C4-2B (cell line): ENCODE measurements around the gene TSPAN7.

Experiments used
- H3K27ac ChIP-seq: fragments of 450-650 bp; 2 replicates; pipeline ENCODE4 v1.5.1; 2017
- CTCF ChIP-seq: fragments of 450-650 bp; conservative IDR thresholded peaks from 2 replicates; pipeline ENCODE4 v1.5.1; 2017; ENCODE audit warnings: mild to moderate bottlenecking
- ZFX ChIP-seq: fragments of 450-650 bp; IDR thresholded peaks from 2 replicates; pipeline ENCODE4 v1.6.1; 2017

TSPAN7 gene

GRCh38 chrX:38704146-38704882 lies 143.0 kb downstream of the TSPAN7 start:
- H3K27ac ChIP-seq, result no peak overlapping the region
- no peak for TF ChIP-seq CTCF
- TF ChIP-seq ZFX, result no peak

DNA sequence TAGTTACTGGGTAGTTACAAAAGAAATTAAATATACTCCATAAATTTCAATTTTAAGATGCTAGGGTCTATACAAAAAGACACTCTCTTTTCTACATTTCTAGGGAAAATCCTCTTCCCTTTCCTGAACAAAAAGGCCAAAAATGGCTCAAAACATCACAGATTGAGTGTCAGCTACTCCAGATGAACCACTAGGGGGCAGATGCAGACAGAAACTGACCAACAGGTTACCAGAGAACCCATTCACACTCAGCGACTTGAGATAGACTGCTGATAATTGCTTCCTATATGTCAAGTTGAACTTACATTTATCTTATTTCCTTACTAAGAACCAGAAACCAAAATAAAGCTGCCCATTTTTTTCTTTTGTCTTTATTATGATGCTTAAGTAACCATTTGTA lies 156.5 kb downstream of the TSPAN7 start:
- H3K27ac ChIP-seq, result no peak overlapping the region

GRCh38 chrX:38718311-38718710 lies 157.0 kb downstream of the TSPAN7 start:
- no peak overlapping the region for H3K27ac ChIP-seq
- no peak for TF ChIP-seq ZFX
- no peak for TF ChIP-seq CTCF

More for the DNA sequence above, 156.5 kb downstream of the TSPAN7 start:
- no peak for TF ChIP-seq ZFX
- peak; percentile 55 for TF ChIP-seq CTCF

DNA sequence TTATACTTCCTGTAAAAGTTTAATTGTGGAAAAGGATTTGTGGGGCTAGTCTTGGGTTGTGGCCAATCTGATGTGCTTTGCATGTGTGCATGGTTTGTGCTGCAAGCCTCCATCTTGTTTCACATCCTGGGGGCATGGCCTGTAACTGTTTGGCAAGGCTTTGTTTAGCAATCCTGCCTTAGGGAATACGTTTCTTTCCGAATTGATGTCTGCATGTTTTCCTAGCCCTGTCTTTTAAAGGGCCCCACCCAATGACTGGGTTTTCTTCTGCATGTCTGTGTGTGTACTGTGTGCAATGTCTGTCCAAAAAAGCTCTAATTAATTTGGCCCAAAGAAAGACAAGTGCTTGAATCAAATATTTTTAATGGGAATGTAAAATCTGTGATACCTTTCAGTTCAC lies 165.3 kb downstream of the TSPAN7 start:
- no peak overlapping the region for H3K27ac ChIP-seq
- TF ChIP-seq ZFX (no peak), CTCF (no peak)

DNA sequence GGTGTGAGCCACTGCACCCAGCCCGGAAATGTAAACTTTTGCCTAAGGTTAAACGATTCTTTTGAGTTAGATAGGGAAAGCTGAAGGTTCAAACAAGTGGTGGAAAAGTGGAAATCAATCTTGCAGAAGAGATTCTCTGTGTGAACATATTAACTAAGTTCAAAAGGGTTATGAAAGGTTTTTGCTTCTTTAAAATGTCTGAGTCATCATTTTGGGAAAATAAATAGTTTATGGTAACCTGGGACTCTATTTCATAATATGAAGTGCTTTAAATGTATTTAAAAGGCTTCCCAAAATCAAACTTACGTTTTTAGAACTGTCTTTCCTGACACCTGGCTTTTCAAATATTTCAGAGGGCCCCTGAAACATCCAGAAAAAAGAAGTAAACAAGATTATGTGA lies 166.3 kb downstream of the TSPAN7 start:
- no peak for TF ChIP-seq ZFX
- TF ChIP-seq CTCF, result no peak

GRCh38 chrX:38732866-38733265 lies 171.5 kb downstream of the TSPAN7 start:
- no peak overlapping the region for H3K27ac ChIP-seq
- TF ChIP-seq CTCF (no peak), ZFX (no peak)

More for the DNA sequence above, 166.3 kb downstream of the TSPAN7 start:
- no peak overlapping the region for H3K27ac ChIP-seq
